ENCODE data around the gene OAS2.

Gene OAS2, protein sequence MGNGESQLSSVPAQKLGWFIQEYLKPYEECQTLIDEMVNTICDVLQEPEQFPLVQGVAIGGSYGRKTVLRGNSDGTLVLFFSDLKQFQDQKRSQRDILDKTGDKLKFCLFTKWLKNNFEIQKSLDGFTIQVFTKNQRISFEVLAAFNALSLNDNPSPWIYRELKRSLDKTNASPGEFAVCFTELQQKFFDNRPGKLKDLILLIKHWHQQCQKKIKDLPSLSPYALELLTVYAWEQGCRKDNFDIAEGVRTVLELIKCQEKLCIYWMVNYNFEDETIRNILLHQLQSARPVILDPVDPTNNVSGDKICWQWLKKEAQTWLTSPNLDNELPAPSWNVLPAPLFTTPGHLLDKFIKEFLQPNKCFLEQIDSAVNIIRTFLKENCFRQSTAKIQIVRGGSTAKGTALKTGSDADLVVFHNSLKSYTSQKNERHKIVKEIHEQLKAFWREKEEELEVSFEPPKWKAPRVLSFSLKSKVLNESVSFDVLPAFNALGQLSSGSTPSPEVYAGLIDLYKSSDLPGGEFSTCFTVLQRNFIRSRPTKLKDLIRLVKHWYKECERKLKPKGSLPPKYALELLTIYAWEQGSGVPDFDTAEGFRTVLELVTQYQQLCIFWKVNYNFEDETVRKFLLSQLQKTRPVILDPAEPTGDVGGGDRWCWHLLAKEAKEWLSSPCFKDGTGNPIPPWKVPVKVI

DNA sequence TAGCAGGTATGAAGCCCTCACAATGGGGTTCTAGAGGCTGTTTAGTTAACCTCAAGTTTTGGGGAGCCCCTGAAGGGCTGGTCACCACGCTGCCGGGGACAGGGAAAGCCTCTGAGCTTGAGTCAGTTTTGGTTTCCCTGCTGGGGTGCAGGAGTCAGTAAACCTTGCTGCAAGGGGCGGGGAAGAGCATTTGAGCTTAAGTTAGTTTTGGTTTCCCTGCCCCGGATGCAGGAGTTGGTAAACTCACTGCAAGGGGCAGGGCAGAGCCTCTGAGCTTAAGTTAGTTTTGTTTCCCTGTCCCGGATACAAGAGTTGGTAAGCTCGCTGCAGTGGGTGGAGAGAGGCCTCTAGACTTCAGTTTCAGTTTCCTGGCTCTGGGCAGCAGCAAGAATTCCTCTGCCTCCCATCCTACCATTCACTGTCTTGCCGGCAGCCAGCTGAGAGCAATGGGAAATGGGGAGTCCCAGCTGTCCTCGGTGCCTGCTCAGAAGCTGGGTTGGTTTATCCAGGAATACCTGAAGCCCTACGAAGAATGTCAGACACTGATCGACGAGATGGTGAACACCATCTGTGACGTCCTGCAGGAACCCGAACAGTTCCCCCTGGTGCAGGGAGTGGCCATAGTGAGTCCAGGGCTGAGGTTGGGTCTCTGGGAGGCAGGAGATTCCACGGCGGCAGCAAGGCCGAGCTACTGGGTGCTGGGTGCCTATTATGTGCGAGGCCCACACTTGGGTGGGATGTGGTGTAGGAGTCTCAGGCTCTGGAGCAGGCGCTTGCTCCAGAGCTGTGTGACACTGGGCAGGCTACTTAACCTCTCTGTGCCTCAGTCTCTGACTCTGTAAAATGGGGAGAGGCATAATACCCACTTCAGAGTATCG, at the start of gene OAS2:
TSS of gene OAS2 (plus strand) at position 357 of the 878 bp plus-strand sequence. CDS start at position 447, 90 bp downstream.
- DNase-seq, result no peak

DNA sequence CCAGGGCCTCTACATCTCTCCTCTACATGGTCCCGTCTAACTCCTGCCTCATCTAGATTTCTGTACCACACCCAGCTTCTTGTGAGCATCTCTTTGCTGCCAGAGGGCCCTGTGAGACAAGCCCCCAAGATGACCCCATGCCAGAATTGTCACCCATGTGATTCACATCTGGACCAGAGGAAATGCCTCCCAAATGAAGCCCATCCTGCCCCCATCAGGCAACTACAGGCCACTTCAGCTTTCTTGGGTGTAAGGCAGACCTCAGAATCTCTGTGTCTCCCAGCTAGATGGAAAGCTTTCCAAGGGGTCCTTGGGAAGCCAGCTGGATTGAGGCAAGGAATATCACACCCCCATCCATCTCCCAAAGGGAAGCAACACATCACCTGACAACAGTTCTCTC, 49.3 kb upstream of the OAS2 start:
- no peak for DNase-seq

DNA sequence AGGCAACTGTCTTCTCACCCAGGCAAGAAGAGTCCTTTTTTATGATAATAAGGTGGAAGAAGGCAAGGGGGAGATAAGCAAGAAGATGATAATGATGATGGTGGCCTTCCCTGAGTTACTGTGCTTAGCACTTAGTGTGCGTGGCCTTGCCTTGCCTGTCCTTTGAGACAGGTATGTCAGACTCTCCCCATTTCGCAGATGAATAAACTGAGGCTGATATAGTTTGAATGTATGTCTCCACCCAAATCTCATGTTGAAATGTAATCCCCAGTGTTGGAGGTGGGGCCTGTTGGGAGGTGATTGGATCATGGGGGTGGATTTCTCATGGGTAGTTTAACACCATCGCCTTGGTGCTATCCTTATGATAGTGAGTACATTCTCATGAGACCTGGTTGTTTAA, 48.6 kb upstream of the OAS2 start:
- no peak for DNase-seq

DNA sequence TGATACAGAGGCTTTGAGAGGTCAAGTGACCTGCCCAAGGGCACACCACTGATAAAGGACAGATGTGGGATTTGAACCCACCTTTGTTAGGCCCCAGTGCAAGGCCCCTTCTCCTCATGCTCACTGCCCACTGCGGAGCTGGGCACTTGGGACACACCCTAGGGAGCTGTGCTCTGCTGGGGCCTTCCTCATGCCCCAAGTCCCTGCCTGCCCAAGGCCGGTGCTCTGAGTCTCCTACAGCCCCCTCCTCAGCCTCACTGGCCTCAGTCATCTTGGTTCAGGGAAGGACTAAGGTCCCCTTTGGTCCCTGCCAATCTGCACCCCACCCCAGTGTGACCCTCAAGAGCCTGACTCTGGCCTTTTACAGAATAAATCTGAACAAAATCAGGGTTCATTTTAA, 48.0 kb upstream of the OAS2 start:
- no peak for DNase-seq

DNA sequence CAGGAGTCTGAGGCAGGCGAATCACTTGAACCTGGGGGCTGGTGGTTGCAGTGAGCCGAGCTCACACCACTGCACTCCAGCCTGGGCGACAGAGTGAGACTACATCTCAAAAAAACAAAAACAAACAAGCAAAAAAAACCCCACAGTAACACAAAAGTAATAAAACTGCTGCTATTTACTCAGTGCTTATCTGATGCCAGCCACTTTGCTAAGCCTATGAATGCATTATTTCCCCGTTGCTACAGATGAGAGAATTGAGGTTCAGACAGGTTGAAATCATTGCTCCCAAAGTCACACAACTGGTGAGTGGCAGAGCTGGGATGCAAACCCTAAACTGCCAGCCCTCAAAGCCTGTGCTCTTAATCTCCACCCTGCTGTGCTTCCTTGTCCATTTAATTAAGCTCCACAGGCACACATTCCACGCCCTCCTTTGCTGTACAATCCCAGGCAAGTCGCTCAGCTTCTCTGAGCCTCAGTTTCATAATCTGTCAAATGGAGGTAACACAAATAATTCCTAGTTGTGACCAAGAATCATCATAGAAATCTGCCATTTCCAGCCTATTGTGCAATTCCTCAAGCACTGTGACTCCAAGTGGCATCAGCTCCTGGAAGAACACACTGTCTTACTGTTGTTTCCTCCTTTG, 45.7 kb upstream of the OAS2 start:
- no peak for DNase-seq

DNA sequence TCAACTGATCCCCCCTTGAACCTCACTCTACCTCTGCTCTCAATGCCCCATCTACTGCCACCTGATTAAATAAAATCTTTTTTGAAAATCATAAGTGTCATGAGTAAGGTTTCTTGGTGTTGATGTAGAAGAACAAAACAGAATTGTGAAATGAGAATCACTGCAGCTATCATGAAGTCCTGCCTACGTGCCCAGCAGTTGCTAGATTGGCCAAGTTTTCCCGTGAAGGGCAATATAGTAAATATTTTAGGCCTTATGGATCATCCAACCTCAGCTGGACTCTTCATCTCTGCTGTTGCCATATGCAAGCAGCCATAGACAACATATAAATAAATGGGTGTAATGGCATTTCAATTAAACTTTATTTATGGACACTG, 45.2 kb upstream of the OAS2 start:
- DNase-seq, result no peak

DNA sequence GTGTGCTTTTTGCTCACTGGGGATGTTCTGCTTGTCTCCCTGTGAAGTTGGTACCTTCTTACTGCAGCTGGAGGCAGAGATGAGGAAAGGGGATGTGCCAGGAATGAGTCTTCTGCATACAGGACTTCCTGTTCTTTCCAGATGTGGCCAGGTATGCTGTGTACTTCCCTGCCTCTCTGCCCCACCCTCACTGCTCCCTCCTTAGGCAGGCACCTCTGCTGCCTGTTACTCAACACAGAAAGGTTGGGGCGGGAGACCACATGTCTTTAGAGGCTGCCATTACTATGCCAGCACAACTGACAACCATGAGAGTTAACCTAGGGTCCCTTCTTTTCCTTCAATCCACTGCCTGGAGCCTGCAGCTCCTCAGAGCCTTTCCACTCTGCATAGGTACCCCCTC, 42.1 kb upstream of the OAS2 start:
- no peak for DNase-seq

DNA sequence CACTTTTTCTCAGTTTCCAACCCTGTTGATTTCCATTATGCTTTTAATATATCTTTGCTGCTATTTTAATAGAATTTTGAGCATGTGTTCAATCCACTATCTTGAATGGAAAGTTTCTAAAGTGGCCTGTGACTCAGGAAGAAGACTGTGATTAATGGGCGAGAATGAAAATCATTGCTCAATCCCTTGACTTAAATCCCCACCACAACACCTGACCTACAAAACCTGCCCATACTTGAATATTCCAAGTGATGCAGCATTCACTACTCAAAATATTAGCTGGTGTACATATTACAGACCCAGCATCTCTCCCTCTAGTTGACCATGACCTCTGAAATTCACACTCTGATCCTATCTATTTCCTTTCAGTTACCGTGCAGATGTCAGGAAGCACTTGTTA, 41.4 kb upstream of the OAS2 start:
- peak; percentile 34 for DNase-seq

DNA sequence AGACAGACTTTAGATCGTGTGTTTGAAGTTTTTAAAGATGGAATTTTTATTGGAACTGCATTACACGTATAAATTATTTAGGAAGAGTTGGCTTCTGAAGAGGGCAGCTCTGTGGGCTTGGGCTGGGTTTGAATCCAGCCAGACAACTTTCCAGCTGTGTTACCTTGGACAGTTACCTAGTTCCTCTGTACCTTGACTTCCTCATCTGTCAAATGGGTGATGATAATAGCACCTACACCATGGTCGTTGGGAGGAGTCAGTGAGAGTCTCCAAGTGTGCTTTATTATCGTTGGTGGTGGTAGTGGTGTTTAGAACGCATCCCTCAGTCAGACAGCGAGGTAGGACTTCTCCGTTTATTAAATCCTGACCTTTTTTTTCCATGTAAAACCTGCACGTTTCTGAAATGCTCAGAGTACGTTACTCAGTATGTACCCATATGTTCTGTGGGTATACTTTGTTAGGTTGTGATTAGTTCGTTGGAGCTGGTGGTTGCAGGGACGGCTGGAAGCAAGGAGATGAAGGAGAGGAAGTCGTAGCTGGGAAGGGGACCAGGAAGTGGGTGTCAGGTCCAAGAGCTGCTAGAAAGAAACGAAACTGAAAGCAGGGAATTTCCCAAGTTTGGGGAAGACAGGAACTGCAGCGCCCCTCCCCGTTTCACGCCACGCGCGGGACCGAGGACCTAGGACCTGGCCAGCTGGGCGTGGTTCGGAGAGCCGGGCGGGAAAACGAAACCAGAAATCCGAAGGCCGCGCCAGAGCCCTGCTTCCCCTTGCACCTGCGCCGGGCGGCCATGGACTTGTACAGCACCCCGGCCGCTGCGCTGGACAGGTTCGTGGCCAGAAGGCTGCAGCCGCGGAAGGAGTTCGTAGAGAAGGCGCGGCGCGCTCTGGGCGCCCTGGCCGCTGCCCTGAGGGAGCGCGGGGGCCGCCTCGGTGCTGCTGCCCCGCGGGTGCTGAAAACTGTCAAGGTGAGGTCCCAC, 40.3 kb upstream of the OAS2 start, which contains the start of gene OAS3:
TSS of gene OAS3 (plus strand) at position 734 of the 979 bp plus-strand sequence. CDS start at position 791, 57 bp downstream.
- DNase-seq, result peak; percentile 69

DNA sequence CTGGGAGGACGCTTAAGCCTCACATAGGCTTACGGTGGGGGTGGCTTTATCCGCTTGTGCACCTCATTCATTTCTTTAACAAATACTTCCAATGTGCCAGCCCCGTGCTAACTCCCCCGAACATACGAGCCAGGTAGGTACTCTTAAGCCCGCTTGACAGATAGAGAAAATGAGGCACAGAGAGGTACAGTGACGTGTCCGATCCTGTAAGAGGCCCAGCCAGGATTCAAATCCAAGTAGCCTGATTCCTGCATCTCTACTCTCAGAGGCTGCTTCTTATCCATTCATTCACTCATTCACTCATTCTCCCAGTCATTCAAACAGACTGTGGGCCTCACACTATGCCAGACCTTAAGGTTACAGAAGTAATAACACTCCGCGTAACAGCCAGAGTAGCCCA, 39.6 kb upstream of the OAS2 start:
- peak; percentile 53 for DNase-seq

DNA sequence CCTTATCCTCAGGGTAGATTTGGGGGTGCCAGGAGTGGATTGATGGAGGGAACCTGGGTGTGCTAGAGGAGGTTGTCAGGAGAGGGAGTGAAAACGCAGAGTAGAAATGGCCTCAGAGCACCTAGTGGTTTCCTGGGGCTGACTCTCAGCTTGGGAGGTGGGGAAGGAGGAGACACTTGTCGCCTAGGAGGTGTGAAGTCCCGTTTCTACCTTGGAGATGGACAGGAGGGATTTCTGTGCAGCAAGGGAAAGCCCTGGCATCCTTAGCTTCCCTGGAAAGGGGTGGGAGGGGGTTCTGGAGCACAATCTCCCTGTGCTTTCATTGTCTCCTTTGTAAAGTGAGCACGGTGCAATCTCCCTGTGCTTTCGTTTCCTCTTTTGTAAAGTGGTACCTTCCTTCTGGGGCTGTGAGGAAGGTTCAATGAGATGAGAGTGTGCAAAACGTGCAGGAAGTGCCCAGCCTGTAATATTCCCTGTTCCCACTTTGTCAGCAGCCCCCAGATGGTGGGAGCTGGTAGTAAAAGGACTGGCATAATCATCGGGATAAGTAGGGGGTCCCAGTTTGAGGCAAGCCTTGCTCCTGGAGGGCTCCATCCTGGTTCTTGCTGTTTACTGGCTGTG, 38.4 kb upstream of the OAS2 start:
- DNase-seq, result no peak

DNA sequence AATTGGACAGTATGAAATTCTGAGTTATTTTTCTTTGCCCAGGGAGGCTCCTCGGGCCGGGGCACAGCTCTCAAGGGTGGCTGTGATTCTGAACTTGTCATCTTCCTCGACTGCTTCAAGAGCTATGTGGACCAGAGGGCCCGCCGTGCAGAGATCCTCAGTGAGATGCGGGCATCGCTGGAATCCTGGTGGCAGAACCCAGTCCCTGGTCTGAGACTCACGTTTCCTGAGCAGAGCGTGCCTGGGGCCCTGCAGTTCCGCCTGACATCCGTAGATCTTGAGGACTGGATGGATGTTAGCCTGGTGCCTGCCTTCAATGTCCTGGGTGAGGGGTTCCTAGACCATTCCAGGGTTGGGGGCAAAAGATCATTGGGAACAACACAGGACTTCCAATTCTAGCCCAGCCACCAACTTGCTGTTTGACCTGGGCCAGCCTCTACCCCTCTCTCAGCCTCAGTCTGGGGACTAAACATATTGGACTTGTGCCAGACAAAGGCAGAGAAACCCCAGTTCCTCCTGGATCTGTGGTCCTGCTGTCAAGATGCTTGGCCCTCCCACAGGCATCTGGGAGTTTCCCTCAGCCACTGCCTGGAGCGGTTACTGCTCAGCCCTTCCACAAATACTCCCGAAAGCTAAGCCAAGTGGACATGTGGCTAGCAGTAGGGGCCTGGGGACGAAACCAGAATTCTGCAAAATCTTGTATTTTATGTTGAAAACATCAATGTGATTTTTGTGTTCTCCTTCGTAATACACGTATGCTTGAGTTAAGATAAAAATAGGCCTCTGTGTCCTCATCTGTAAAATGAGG, 36.6 kb upstream of the OAS2 start:
- DNase-seq, result no peak

DNA sequence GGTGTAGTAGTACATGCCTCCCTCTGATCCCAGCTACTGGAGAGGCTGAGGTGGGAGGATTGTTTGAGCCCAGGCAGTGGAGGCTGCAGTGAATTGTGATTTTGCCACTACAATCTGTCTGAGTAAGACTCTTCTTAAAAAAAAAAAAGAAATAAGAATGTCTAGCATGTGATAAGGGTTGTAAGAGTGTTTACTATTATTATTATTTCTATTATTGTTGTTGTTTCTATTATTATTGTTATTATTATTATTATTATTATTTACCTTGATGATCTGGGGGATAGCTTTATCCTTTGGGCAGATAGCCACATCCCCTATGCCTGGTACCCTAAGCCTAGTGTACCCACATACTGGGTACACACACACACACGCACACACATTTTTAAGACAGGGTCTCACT, 35.7 kb upstream of the OAS2 start:
- no peak for DNase-seq

DNA sequence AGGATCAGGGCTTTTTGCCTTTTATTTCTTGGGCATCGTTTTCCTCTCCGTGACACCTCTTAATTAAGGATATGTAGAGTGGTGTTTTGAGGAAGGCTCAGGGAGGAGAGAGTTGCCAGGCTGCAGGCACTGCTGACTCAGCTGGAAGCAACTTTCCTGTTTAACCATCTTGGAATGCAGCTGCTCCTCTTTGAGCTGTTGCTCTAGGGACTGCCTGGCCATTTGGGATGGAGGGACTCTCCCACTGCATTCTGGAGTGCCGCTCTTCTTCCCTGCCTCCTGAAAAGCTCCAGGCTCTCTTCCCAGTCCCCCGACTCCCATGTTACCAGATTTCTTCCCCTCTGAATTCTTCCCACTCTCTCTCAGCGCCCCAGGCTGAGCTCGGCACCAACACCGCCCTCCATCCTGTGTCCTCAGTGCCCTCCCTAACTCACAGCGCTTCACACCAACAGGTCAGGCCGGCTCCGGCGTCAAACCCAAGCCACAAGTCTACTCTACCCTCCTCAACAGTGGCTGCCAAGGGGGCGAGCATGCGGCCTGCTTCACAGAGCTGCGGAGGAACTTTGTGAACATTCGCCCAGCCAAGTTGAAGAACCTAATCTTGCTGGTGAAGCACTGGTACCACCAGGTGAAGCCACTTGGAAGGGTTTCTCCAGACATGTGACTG, 34.2 kb upstream of the OAS2 start:
- no peak for DNase-seq

DNA sequence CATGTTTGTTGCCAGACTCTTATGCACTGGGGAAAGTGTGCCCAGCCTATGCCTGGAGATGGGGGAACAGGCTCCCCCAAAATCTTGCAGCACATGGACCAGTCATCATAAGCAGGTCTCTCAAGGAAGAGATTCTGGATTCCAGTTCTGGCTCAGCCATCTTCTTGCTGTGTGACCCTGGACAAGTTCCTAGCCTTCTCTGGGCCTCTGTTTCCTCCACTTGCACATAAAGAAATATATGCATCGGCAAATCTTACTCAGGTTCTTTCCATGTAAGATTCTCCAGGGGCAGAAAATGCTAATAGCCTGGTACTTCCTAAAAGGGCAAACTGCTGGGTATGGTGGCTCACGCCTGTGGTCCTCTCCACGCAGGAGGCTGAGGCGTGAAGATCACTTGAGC, 32.8 kb upstream of the OAS2 start:
- no peak for DNase-seq

DNA sequence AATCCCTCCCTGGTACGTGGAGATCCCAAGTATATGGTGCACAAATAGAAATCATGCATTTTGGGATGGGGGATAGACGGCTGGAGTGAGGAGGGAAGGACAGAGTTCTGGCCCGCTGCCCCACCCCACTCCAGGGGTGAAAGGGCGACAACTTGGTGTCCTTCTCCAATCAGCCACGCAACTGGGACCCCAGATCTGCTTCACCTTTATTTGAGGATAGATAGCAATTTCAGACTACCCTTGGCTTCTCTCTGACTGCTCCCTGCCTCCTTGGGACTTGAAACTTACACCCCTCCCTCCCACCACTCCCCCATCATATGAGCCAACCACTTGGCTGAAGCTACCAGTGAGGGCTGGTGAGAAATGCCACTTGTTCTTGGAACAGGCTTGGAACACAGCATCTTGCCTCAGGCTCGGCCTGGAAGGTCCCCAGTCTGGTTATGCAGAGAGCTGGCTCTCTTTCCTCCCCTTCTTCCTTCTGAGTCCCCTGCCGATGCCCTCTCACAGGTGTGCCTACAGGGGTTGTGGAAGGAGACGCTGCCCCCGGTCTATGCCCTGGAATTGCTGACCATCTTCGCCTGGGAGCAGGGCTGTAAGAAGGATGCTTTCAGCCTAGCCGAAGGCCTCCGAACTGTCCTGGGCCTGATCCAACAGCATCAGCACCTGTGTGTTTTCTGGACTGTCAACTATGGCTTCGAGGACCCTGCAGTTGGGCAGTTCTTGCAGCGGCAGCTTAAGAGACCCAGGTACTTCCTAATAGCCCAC, 31.9 kb upstream of the OAS2 start:
- DNase-seq, result no peak

DNA sequence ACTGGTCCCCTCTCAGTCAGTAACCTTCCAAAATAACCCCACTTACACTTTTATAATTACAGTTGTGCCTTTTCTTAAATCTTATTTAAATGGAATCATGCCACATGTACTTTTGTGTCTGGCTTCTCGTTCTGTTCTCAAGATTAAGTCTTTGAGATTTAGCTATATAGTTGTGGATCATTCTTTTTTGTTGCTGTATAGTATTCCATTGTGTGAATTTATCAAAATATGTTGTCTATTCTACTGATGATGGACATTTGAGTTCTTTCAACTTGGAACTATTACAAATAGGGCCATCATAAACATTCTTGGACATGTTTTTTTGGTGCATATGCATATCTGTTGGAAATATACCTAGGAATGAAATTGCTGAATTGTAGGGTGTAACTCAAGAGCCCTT, 31.0 kb upstream of the OAS2 start:
- no peak for DNase-seq

DNA sequence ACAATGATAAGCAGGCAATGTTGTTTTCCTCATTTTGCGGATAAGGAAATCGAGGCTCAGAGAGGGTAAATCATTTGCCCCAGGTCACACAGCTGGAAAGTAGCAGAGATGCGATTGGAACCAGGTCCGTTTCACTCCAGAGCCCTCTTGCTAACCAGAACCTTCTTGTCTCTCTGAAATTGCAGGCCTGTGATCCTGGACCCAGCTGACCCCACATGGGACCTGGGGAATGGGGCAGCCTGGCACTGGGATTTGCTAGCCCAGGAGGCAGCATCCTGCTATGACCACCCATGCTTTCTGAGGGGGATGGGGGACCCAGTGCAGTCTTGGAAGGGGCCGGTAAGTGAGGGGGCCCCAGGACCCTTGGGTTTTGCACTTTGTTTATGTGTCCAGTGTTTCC, 30.6 kb upstream of the OAS2 start:
- no peak for DNase-seq

DNA sequence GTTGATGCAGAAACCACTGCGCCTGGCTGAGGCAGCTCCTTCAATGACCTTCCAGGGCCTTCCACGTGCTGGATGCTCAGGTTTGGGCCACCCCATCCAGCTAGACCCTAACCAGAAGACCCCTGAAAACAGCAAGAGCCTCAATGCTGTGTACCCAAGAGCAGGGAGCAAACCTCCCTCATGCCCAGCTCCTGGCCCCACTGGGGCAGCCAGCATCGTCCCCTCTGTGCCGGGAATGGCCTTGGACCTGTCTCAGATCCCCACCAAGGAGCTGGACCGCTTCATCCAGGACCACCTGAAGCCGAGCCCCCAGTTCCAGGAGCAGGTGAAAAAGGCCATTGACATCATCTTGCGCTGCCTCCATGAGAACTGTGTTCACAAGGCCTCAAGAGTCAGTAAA, 29.5 kb upstream of the OAS2 start:
- no peak for DNase-seq

Data from NCI-H510A treated with DMSO at 0.1 percent for 48 hours (cell line).